Ishikawa (cell line): ENCODE data around the gene THRB.

Source experiments
- CEBPB ChIP-seq: IDR thresholded peaks from 2 replicates; pipeline ENCODE4 v1.6.1; 2012
- CREB1 ChIP-seq: IDR thresholded peaks from 2 replicates; pipeline ENCODE4 v1.6.1; 2012; ENCODE audit warnings: low read depth
- EGR1 ChIP-seq: IDR thresholded peaks from 2 replicates; pipeline ENCODE4 v1.6.1; 2012
- EP300 ChIP-seq: IDR thresholded peaks from 2 replicates; pipeline ENCODE4 v1.6.1; 2012; ENCODE audit warnings: borderline replicate concordance
- FOXM1 ChIP-seq: IDR thresholded peaks from 2 replicates; pipeline ENCODE4 v1.6.1; 2012; ENCODE audit warnings: low read depth, borderline replicate concordance
- NFIC ChIP-seq: IDR thresholded peaks from 2 replicates; pipeline ENCODE4 v1.6.1; 2012
- RAD21 ChIP-seq: IDR thresholded peaks from 2 replicates; pipeline ENCODE4 v1.6.1; 2012; ENCODE audit warnings: low read depth
- TAF1 ChIP-seq: IDR thresholded peaks from 2 replicates; pipeline ENCODE4 v1.6.1; 2012; ENCODE audit warnings: low read depth, mild to moderate bottlenecking
- TCF12 ChIP-seq: IDR thresholded peaks from 2 replicates; pipeline ENCODE4 v1.6.1; 2012; ENCODE audit warnings: low read depth
- TEAD4 ChIP-seq: IDR thresholded peaks from 2 replicates; pipeline ENCODE4 v1.6.1; 2012
- USF1 ChIP-seq: IDR thresholded peaks from 2 replicates; pipeline ENCODE4 v1.6.1; 2012
- YY1 ChIP-seq: IDR thresholded peaks from 2 replicates; pipeline ENCODE4 v1.6.1; 2012; ENCODE audit warnings: low read depth
- ZBTB7A ChIP-seq: IDR thresholded peaks from 2 replicates; pipeline ENCODE4 v1.6.1; 2012; ENCODE audit warnings: low read depth
- TF ChIP-seq, protein P1 (sequence below): IDR thresholded peaks from 2 replicates; pipeline ENCODE4 v1.6.1; 2012; ENCODE audit warnings: low read depth, mild to moderate bottlenecking
- TF ChIP-seq, protein P2 (sequence below): IDR thresholded peaks from 2 replicates; pipeline ENCODE4 v1.6.1; 2012

The THRB gene

GRCh38 chr3:24432989-24433388, 61.7 kb downstream of the THRB start:
- TF ChIP-seq NFIC (no peak), EGR1 (no peak), CREB1 (no peak), ZBTB7A (no peak), TEAD4 (no peak), TAF1 (no peak), TCF12 (no peak), USF1 (no peak), EP300 (no peak), YY1 (no peak), CEBPB (no peak), FOXM1 (no peak), RAD21 (no peak)
- TF ChIP-seq, protein P1, sequence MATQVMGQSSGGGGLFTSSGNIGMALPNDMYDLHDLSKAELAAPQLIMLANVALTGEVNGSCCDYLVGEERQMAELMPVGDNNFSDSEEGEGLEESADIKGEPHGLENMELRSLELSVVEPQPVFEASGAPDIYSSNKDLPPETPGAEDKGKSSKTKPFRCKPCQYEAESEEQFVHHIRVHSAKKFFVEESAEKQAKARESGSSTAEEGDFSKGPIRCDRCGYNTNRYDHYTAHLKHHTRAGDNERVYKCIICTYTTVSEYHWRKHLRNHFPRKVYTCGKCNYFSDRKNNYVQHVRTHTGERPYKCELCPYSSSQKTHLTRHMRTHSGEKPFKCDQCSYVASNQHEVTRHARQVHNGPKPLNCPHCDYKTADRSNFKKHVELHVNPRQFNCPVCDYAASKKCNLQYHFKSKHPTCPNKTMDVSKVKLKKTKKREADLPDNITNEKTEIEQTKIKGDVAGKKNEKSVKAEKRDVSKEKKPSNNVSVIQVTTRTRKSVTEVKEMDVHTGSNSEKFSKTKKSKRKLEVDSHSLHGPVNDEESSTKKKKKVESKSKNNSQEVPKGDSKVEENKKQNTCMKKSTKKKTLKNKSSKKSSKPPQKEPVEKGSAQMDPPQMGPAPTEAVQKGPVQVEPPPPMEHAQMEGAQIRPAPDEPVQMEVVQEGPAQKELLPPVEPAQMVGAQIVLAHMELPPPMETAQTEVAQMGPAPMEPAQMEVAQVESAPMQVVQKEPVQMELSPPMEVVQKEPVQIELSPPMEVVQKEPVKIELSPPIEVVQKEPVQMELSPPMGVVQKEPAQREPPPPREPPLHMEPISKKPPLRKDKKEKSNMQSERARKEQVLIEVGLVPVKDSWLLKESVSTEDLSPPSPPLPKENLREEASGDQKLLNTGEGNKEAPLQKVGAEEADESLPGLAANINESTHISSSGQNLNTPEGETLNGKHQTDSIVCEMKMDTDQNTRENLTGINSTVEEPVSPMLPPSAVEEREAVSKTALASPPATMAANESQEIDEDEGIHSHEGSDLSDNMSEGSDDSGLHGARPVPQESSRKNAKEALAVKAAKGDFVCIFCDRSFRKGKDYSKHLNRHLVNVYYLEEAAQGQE, result no peak
- TF ChIP-seq, protein P2, sequence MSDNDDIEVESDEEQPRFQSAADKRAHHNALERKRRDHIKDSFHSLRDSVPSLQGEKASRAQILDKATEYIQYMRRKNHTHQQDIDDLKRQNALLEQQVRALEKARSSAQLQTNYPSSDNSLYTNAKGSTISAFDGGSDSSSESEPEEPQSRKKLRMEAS, result no peak

GRCh38 chr3:24428481-24428880, 66.2 kb downstream of the THRB start:
- TF ChIP-seq TEAD4 (no peak), CEBPB (no peak), RAD21 (no peak), FOXM1 (no peak), TAF1 (no peak), ZBTB7A (no peak)
- TF ChIP-seq, protein P2, result no peak

- TF ChIP-seq CEBPB (no peak), ZBTB7A (no peak), CREB1 (no peak), YY1 (no peak), TAF1 (no peak), EP300 (no peak), TEAD4 (no peak), NFIC (no peak), USF1 (no peak), RAD21 (no peak), FOXM1 (no peak), TCF12 (no peak), EGR1 (no peak)
- TF ChIP-seq, protein P1, result no peak
- TF ChIP-seq, protein P2, result no peak
Observed at GRCh38 chr3:24426896-24427295, 67.8 kb downstream of the THRB start.

GRCh38 chr3:24420224-24420623, 74.4 kb downstream of the THRB start:
- TF ChIP-seq NFIC (no peak), TEAD4 (no peak), CREB1 (no peak), USF1 (no peak), EP300 (no peak), TAF1 (no peak)
- TF ChIP-seq, protein P2, result no peak
- TF ChIP-seq, protein P1, result no peak
